H54 (cell line): ENCODE data around the gene WDR87.

Experiments used
- DNase-seq: peaks from one replicate; pipeline ENCODE4 v3.0.0; 2011; ENCODE audit warnings: low spot score, mixed read lengths; ENCODE audit not compliant: insufficient read length
- FAIRE-seq: peaks from 3 replicates; lab custom pipeline; 2011; peaks lifted over from hg19 to GRCh38; lab: Jason Lieb, UNC
- POLR2A ChIP-seq: IDR thresholded peaks from 2 replicates; pipeline ENCODE4 v1.6.1; 2011; ENCODE audit warnings: low read depth, mild to moderate bottlenecking, low read length

Gene WDR87

DNA sequence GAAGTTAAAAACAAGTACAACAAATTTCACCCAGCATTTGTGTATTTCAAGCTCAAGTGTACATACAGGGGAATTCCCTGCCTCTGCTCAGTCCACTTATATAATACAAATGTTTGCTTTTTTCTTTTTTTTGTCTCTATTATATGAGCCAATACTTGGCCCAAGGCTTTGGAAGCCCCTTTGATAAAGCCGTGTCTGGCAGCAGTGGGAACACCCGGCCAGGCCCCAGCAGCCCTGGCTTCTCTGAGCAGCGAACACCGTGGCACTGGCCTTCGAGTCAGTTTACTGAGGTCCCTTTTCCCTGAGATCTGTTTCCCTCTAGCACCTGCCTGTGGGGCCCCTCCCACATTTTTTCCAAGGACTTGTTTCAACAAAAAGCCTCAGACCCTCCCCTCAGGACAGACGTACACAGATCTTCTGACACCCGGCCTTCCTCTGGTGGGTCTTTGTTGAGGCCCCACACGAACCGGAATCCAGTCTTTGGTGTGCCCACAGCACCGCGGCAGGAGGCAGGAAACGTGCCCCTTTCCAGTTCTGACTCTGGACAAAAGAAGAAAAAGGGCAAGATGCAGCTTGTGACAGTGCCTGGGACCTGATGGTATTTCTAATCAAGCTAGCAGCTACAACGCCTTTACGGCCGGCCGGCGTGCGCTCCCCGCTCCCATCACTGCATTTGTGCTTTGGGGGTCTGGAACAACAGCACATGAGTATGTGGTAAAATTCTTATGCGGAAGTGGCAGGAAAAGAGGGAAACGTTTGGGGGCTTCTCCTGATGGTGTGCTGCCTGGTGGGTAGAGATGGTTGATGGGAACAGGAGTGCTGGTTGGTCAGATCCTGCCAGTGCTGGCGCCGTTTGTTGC, 14.4 kb upstream of the WDR87 start:
- FAIRE-seq (no peak), DNase-seq (no peak)
- TF ChIP-seq POLR2A, result no peak

DNA sequence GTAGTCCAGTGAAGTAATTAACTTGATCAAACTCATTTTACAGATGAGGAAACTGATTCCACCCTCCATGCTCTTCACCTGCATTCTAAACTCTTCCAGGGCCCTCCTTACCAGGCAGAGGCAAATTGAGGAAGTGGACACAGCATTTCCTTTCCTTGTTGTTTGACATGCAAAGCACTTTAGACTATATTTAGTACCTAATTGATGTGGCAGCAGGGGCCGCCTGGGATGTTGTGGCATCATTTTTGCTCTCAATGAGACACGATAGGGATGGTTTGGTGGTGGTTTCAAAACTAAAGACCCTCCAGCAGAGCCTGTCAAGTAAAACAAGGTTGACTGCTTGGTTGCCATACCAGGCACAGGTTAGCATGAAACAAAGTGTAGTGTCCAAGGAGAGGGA, 8.5 kb upstream of the WDR87 start:
- FAIRE-seq, result no peak
- TF ChIP-seq POLR2A, result no peak
- no peak for DNase-seq

DNA sequence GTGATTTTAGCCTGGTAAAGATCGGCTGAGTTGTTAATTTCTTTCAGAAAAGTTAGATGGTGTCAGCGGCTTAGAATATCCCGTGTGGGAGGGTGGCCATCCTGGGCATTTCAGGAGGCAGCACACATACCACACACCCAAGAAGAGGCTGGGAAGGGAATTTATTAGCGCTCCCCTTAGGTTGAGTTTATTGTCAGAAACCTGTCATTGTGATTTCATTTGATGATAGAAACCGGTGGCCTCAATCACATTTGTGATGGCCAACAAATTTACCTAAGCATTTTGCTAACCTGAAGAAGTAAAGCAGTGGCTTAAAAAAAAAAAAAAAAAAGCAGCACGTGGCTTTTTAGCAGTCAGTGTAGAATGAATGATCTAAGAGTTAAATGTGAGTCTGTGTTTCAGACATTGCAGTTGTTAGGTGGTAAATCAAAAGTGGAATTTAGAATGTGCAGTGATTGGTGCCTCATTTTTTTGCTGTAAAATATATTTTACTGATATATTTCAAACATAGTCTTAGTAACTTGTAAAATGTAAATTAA, 3.3 kb upstream of the WDR87 start:
- no peak for TF ChIP-seq POLR2A
- FAIRE-seq (no peak), DNase-seq (no peak)

DNA sequence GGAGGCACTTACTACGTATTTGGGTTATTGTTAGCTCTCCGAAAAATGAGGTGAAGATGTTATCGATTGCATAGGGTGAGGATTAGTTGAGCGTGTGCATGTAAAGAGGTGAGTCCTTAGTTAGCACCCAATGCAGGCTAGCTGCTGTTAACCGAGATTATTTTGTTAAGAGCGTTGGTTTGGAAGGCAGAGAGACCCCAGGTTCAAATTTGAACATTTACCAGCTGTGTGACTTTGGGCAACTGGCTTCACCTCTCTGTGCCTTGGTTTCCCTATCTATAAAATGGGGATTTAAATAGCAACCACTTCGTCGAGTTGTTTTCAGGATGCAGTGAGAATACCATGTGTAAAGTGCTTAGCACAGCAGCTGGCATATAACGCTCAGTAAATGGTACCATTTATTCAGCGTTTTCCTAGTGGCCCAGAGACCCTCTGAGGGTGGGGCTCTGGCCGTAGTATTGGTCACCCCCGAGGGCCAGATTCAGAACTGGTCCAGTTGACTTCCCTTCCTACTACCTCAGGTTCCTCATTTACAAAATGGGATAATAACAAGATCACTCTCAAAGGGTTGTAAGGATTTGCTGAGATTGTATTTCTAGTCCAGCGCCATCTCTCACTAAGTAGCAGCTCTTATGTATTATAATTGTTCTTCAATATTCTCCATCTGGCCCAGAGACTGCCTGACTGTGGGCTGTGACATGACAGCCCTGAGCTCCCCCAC, 1.5 kb upstream of the WDR87 start:
- TF ChIP-seq POLR2A, result no peak
- DNase-seq (no peak), FAIRE-seq (no peak)

DNA sequence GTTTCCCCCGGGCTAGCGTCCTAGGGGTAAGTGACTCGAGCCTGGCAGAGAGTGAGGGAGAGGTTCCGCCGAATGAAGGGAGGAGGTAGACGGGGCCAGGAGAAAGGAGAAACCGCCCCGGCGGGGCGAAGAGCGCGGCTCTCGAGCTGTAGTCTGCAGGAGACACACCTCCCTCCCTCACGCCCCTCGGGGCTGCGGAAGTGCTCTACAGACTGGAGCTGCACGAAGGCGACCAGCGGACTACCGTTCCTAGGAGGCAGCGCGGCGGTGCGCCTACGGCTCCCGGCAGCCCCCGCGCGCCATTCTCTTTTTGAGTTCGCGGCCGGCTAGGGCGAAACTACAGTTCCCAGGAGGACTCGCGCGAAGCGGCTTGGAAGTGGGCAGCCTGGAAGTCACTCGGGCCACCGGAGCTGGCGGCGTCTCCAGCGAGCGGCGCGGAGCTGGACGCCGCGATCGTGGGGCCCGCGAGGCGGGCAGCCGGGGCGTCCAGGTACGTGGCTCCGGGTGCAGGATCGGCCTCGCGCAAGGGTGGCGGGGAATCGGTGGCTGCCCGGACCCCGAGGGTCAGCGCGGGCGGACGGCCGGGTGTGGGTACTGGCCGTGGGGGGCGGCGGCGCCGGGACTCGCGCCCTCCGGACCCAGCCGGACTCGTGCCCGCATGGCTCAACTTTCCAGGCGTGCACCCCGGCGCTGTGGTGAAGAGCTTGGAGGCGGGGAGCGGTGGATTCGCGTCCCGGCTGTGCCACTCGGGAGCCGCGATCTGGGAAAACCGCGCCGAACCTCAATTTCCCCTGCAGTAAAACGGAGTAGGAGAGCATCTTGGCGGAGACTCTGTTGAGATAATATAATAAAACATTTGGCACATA, 708 bp upstream of the WDR87 start, which contains the start of gene SIPA1L3:
Gene SIPA1L3 (plus strand): TSS at position 340 of the 866 bp plus-strand sequence. CDS start 174,358 bp downstream, outside the sequence.
- TF ChIP-seq POLR2A, result peak; percentile 83
- FAIRE-seq (peak; percentile 57), DNase-seq (peak; percentile 96)

DNA sequence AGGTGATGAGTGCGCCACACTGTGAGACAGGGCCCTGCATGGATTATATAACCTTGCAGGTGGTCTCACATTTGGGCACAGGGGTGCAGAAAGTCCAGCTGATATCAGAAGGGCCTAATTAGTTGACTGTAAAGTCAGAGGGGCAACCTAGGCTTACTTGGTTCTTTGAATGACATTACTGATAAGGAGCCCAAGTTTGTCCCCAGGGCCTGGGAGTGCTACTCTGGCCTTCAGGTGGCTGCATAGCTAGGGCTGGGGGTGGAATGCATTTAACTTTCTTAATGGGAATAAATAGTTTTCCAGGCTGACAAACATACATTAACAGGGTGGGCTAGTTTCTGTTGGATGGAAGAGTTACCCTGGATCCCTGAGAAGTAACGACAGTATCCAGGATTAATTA, 3.3 kb downstream of the WDR87 start:
- FAIRE-seq (no peak), DNase-seq (no peak)
- no peak for TF ChIP-seq POLR2A

DNA sequence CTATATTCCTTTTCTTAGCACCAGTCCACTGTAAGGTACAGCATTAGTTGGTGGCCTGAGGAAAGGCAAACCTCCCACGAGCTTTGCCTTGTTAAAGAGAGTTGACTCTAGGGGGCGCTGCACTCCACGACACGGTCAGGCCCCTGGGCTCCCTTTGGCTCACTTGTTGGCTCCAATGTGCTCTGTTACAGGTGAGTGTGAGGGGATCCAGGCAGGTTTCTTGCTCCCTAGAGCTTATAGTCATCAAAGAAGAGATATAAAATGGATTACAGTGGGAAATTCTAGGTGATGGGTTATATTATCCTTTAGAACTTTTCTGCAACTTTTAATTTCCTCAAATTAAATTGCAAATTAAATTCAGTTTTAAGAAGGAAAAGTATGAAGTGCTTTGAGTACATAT, 3.7 kb downstream of the WDR87 start:
- FAIRE-seq (peak; percentile 67), DNase-seq (peak; percentile 80)
- no peak for TF ChIP-seq POLR2A

DNA sequence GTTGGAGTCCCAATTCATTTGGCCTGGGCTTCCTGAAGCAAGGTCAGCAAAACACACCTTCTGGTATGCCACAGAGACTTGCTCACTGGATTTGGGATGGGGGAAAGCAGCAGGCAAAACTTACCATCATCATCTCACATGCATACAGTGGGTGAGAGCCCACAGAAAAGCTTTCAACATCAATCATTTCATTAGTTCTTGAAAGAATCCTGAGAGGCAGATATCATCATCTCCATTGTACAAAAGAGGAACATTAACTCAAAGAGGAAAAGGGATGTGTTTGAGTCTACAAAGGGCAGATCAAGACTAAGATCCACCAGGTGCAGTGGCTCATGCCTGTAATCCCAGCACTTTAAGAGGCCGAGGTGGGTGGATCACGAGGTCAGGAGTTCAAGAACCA, 6.4 kb downstream of the WDR87 start:
- DNase-seq, result no peak
- no peak for FAIRE-seq
- no peak for TF ChIP-seq POLR2A

DNA sequence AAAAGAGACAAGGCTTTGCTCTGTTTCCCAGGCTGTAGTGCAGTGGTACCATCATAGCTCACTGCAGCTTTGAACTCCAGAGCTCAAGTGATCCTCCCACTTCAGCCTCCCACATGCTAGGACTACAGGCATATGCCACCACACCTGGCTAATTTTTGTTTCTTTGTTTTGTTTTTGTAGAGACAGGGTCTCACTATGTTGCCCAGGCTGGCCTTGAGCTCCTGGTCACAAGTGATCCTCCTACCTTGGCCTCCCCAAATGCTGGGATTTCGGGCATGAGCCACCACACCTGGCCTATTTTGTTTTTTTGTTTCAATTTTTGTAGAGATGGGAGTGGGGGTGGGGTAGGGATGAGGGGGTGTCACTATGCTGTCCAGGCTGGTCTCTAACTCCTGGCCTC, 6.9 kb downstream of the WDR87 start:
- no peak for DNase-seq
- no peak for FAIRE-seq
- TF ChIP-seq POLR2A, result no peak

DNA sequence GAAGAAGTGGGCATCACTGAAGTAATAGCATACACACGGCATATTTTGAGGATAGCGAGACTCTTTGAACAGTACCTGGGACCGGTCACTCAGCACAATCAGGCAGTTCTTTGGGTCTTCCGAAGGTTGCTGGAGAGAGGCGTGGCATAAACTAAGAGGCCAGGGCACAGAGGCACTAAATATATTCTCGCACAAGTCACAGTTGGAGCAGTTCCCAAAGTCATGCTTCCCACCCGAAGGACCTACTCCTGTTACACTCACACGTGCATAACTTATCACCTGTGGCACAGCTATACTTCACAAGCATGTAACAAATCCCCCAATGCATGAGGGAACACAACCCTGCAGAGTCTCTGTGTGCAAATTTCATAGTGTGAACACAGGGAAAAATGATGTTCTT, 10.2 kb downstream of the WDR87 start:
- no peak for FAIRE-seq
- DNase-seq, result no peak
- no peak for TF ChIP-seq POLR2A

DNA sequence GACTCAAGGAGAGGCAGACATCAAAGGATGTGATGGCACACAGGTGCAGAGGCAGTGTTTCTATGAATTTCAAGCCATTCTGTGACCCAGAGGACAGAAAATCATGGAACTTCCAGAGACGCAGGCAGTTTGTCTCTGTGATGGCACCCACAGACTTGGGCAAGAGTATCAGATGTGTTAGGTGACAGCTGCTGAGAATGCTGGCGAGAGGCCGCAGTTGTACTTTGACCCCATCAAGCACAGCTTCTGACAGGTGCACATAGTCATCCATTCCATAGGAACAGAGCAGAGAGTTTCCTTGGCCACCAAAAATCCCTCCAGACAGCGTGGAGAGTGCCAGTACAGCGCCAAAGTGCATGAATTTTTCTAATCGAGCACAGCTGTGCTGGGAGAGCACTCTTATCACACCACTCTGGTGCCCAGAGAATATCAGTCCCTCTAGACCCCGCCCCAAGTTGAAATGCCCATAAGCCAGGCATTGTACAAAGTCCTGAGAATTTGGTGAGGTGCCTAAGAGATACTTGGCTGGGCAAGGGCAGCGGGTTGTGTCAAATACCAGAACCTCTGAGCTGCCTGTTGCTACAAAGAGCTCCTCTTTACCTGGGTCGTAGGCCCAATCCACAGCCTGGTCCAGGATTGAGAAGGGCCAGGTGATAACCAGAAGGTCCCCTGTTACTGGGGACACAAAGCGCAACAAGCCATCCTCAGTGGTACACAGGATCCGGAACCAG, 12.4 kb downstream of the WDR87 start:
- TF ChIP-seq POLR2A, result no peak
- FAIRE-seq (no peak), DNase-seq (no peak)

DNA sequence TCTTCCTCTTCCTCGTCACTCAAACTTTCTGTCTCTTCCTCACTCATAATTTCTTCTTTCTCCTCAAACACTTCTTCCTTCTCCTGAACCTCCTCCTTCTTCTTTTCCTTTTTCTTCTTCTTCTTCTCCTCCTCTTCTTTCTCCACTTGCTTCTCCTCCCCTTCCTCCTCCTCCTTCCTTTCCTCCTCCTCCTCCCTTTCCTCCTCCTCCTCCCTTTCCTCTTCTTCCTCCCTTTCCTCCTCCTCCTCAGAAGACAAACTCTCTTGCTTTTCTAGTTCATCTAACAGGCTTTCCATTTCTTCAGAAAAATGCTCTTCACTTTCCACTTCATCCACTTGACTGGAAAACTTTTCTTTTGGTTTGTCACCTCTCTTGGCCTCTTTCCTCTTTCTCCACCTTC, 19.8 kb downstream of the WDR87 start:
- no peak for FAIRE-seq
- TF ChIP-seq POLR2A, result no peak
- DNase-seq, result no peak

DNA sequence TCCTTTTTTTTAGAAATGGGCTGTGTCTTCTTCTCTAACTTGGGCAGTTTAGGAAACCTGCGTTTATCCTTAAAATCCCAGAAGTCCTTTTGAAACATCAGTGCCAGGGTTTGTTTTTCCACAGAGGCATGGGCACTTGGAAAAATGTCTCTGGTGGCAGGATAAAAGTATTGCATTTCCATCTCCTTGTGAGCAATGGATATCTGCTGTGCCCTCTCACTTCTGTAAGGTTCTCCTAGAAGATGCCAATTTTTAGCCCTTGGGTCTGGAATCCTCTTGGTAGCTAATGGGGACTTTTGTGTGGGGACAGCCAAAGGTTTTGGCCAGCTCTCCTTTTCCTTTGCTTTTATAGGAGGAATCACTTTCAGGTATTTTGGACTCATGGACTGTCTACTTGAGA, 21.0 kb downstream of the WDR87 start:
- FAIRE-seq (no peak), DNase-seq (no peak)
- TF ChIP-seq POLR2A, result no peak
